ENCODE results near the gene FXYD6. TPM values are rescaled to one million over a fixed set of nuclear protein-coding genes. Genes with fewer than 3 reads are reported as not detected.

FXYD6 gene
- total and polyA plus RNA-seq, 2 donors from 2014 or later: 57.8 to 62.7 TPM

GRCh38 chr11:117794772-117795629, 81.5 kb downstream of the FXYD6 start:
- H3K27me3 ChIP-seq (ENCODE audit: control insufficient read depth, insufficient read depth, low read length): peaks cover 24% of the 10 kb centered on the region
- TF ChIP-seq CTCF (IDR thresholded peaks at IDR 0.05; ENCODE audit: borderline replicate concordance, extremely low read depth, insufficient read depth): no peak
- FAIRE-seq (no peak), DNase-seq (peak in 1 of 5 donors; percentile 63)
- H3K9ac ChIP-seq (ENCODE audit: low read length in 3 of 3): no peak overlapping the region
- no peak overlapping the region for H3K27ac ChIP-seq (ENCODE audit: low read depth in 2 of 2, low read length in 2 of 2)
- no peak overlapping the region for H3K4me3 ChIP-seq (ENCODE audit: low read length in 3 of 3)
- no peaks in the 10 kb centered on the region for H3K9me3 ChIP-seq (ENCODE audit: control insufficient read depth in 2 of 3, insufficient read depth in 1 of 3, low read length in 3 of 3)
- intact Hi-C loops (cut with DNase I): no loop called here
- H3K36me3 ChIP-seq (ENCODE audit: control insufficient read depth in 2 of 3, insufficient read depth in 3 of 3, low read length in 3 of 3): no peaks in the 10 kb centered on the region
- peaks cover 0 to 11% (median 0%) of the 10 kb centered on the region in 3 donors for H3K4me1 ChIP-seq (ENCODE audit: control insufficient read depth in 2 of 3, insufficient read depth in 2 of 3, low read depth in 1 of 3, low read length in 3 of 3)

GRCh38 chr11:117794135-117794534, 82.3 kb downstream of the FXYD6 start:
- intact Hi-C loops (cut with DNase I): no loop called here
- H3K36me3 ChIP-seq (ENCODE audit: control insufficient read depth in 2 of 3, insufficient read depth in 3 of 3, low read length in 3 of 3): no peaks in the 10 kb centered on the region
- no peak overlapping the region for H3K27ac ChIP-seq (ENCODE audit: low read depth in 2 of 2, low read length in 2 of 2)
- H3K9me3 ChIP-seq (ENCODE audit: control insufficient read depth in 2 of 3, insufficient read depth in 1 of 3, low read length in 3 of 3): no peaks in the 10 kb centered on the region
- DNase-seq (peak in 1 of 5 donors; percentile 26), FAIRE-seq (no peak)
- TF ChIP-seq CTCF (IDR thresholded peaks at IDR 0.05; ENCODE audit: borderline replicate concordance, extremely low read depth, insufficient read depth): no peak
- no peak overlapping the region for H3K4me3 ChIP-seq (ENCODE audit: low read length in 3 of 3)
- H3K9ac ChIP-seq (ENCODE audit: low read length in 3 of 3): no peak overlapping the region
- H3K4me1 ChIP-seq (ENCODE audit: control insufficient read depth in 2 of 3, insufficient read depth in 2 of 3, low read depth in 1 of 3, low read length in 3 of 3): peaks cover 0 to 11% (median 0%) of the 10 kb centered on the region in 3 donors
- peaks cover 22% of the 10 kb centered on the region for H3K27me3 ChIP-seq (ENCODE audit: control insufficient read depth, insufficient read depth, low read length)

GRCh38 chr11:117793583-117793982, 82.9 kb downstream of the FXYD6 start:
- Histone ChIP-seq H3K4me3 (ENCODE audit: low read length in 3 of 3) (no peak overlapping the region), H3K4me1 (ENCODE audit: control insufficient read depth in 2 of 3, insufficient read depth in 2 of 3, low read depth in 1 of 3, low read length in 3 of 3) (peaks cover 0 to 11% (median 0%) of the 10 kb centered on the region in 3 donors), H3K36me3 (ENCODE audit: control insufficient read depth in 2 of 3, insufficient read depth in 3 of 3, low read length in 3 of 3) (no peaks in the 10 kb centered on the region), H3K9ac (ENCODE audit: low read length in 3 of 3) (no peak overlapping the region), H3K27ac (ENCODE audit: low read depth in 2 of 2, low read length in 2 of 2) (no peak overlapping the region), H3K9me3 (ENCODE audit: control insufficient read depth in 2 of 3, insufficient read depth in 1 of 3, low read length in 3 of 3) (no peaks in the 10 kb centered on the region), H3K27me3 (ENCODE audit: control insufficient read depth, insufficient read depth, low read length) (peaks cover 22% of the 10 kb centered on the region)
- DNase-seq (peak in 1 of 5 donors; percentile 25), FAIRE-seq (no peak)
- no peak for TF ChIP-seq CTCF (IDR thresholded peaks at IDR 0.05; ENCODE audit: borderline replicate concordance, extremely low read depth, insufficient read depth)
- intact Hi-C loops (cut with DNase I): no loop called here
